Endothelial cell (in vitro differentiated cells): Measurements from ENCODE around the gene APBA2. TPM values are rescaled to one million over a fixed set of nuclear protein-coding genes. Genes with fewer than 3 reads are reported as not detected.
A peak's percentile ranks its signal among the peaks of the same experiment; 100 is the strongest.

Experiments
- DNase-seq: peaks from one replicate; pipeline ENCODE4 v3.0.0; 2021; ENCODE audit warnings: low spot score
- H3K27ac Mint-ChIP-seq: one replicate; pipeline ENCODE4 v1.8.0; 2021; ENCODE audit warnings: mixed read lengths, inconsistent platforms; ENCODE audit not compliant: unreplicated experiment
- H3K27me3 Mint-ChIP-seq: one replicate; pipeline ENCODE4 v1.8.0; 2021; ENCODE audit warnings: mild to moderate bottlenecking, moderate library complexity, mixed read lengths, inconsistent platforms; ENCODE audit not compliant: unreplicated experiment
- H3K36me3 Mint-ChIP-seq: one replicate; pipeline ENCODE4 v1.8.0; 2021; ENCODE audit warnings: mild to moderate bottlenecking, low read depth, mixed read lengths, inconsistent platforms; ENCODE audit not compliant: unreplicated experiment
- H3K4me1 Mint-ChIP-seq: one replicate; pipeline ENCODE4 v1.8.0; 2021; ENCODE audit warnings: mild to moderate bottlenecking, mixed read lengths, inconsistent platforms; ENCODE audit not compliant: unreplicated experiment
- H3K4me3 Mint-ChIP-seq: one replicate; pipeline ENCODE4 v1.8.0; 2021; ENCODE audit warnings: mild to moderate bottlenecking, mixed read lengths, inconsistent platforms; ENCODE audit not compliant: unreplicated experiment
- H3K9me3 Mint-ChIP-seq: one replicate; pipeline ENCODE4 v1.8.0; 2021; ENCODE audit warnings: mixed read lengths, inconsistent platforms; ENCODE audit not compliant: unreplicated experiment
- CTCF ChIP-seq: fragments of 200-600 bp; sonication (generic); IDR thresholded peaks from one replicate; pipeline ENCODE4 v1.5.0; 2021; ENCODE audit warnings: antibody characterized with exemption; ENCODE audit not compliant: unreplicated experiment
- total RNA-seq: library from RNA; stranded (reverse); fragmentation: NEBNext Ultra II Directional; extraction: Animal tissue kit (Norgen Biotek cat#: 25700); gene quantifications from one replicate; pipeline ENCODE4 v1.2.1, GENCODE V29; 2021; ENCODE audit not compliant: unreplicated experiment

APBA2 gene
- total RNA-seq, 1 donor from 2014 or later, result 33.1 TPM

DNA sequence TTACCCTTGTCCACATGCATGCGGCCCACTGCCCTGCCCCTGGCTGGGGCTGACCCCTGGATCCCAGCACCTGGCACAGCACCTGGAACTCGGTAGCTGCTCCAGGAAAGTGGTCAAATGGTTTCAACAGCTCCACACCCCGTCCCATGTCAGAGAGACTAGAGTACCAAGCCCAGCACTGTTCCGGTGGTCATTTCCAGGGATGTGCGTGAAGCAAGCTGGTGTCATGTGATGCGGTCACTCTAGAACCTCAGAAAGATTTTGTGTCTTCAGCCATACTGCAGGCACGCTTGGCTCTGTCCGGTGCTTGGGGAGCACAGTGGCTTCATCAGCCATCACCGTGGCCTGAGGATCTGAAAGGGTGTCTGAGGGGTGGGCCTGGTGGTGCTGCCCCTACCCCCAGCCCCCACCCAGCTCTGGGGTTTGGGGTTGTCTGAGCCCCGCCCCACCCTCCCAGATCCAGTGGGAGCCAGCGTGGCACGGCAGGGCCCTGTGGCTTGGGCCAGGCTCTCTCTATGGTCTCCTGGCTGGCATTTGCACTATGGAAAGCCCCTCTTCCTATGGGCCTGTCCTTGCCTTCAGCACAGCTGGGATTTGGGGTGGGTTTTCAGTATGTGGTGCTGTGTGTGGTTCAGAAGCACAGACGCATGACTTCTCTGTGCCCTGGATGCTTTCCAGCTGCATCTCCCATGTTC is 15.3 kb downstream of the APBA2 start:
- H3K36me3 Mint-ChIP-seq, result no peaks in the 10 kb centered on the region
- H3K27ac Mint-ChIP-seq, result no peak overlapping the region

GRCh38 chr15:28901587-28901980 is 15.8 kb downstream of the APBA2 start:
- Mint-ChIP-seq H3K9me3 (no peaks in the 10 kb centered on the region), H3K36me3 (no peaks in the 10 kb centered on the region), H3K27ac (peak overlapping the region; percentile 42), H3K27me3 (peaks cover 10% of the 10 kb centered on the region), H3K4me1 (peaks cover 27% of the 10 kb centered on the region), H3K4me3 (no peak overlapping the region)
- no peak for TF ChIP-seq CTCF
- no peak for DNase-seq

More for the DNA sequence above, 15.3 kb downstream of the APBA2 start:
- no peak for DNase-seq
- peaks cover 27% of the 10 kb centered on the region for H3K4me1 Mint-ChIP-seq
- no peaks in the 10 kb centered on the region for H3K9me3 Mint-ChIP-seq
- peaks cover 10% of the 10 kb centered on the region for H3K27me3 Mint-ChIP-seq
- peak overlapping the region; percentile 31 for H3K4me3 Mint-ChIP-seq
- no peak for TF ChIP-seq CTCF

DNA sequence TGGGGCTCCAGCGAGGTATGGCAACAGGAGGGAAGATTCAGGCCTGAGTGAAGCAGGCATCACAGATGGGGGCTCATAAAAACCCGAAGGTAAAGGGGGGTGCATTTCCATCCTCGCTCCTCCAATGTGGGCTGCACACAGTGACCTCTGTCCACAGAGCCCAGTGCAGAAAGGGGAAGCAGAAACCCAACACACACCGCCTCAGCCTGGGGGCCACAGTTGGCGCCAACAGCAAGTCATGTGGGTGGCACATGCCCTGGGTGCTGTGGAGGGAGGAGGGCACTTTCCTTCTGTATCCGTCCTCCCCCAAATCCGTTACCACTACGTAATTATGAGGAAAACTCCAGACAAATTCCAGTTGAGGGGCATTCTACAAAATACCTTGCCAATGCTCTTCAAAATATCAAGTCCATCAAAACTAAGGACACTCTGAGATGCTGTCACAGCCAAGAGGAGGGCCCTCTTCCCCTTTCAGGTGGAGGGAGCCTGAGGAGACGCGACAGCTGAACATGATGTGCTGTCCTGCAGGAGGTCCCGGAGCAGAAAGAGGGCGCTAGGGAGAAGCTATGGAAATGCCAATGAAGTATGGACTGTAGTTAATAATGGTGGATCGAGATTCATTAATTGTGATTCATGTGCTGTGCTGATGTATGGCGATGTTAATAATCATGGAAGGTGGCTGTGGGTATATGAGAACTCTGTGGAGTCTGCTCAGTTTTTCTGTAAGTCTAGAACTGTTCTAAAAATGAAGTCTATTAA is 16.4 kb downstream of the APBA2 start:
- Mint-ChIP-seq H3K9me3 (no peaks in the 10 kb centered on the region), H3K4me1 (peaks cover 27% of the 10 kb centered on the region), H3K27me3 (peaks cover 6% of the 10 kb centered on the region), H3K27ac (no peak overlapping the region), H3K4me3 (no peak overlapping the region), H3K36me3 (no peaks in the 10 kb centered on the region)
- no peak for TF ChIP-seq CTCF
- DNase-seq, result no peak

- H3K9me3 Mint-ChIP-seq, result no peaks in the 10 kb centered on the region
- H3K27ac Mint-ChIP-seq, result no peak overlapping the region
- no peak overlapping the region for H3K4me3 Mint-ChIP-seq
- no peak for DNase-seq
- H3K27me3 Mint-ChIP-seq, result peaks cover 6% of the 10 kb centered on the region
- H3K36me3 Mint-ChIP-seq, result no peaks in the 10 kb centered on the region
- peaks cover 27% of the 10 kb centered on the region for H3K4me1 Mint-ChIP-seq
- TF ChIP-seq CTCF, result no peak
Observed at GRCh38 chr15:28902856-28903255, 17.1 kb downstream of the APBA2 start.

GRCh38 chr15:28903555-28903954 is 17.8 kb downstream of the APBA2 start:
- Mint-ChIP-seq H3K27me3 (peaks cover 6% of the 10 kb centered on the region), H3K4me1 (peaks cover 29% of the 10 kb centered on the region), H3K9me3 (no peaks in the 10 kb centered on the region), H3K4me3 (no peak overlapping the region), H3K27ac (no peak overlapping the region), H3K36me3 (no peaks in the 10 kb centered on the region)
- TF ChIP-seq CTCF, result no peak
- no peak for DNase-seq
